HG03457 (cell line): ENCODE results near the gene MSANTD3.
"Not testable (repeated sequence)": the region's sequence is repeated elsewhere in the genome, so short reads cannot be mapped to it uniquely, and the experiment has no call there.

Source experiments
- ATAC-seq: cut with Tn5 transposase; IDR thresholded peaks from one replicate; pipeline ENCODE4 v1.9.1; 2021; ENCODE audit warnings: moderate number of reproducible peaks; ENCODE audit not compliant: unreplicated experiment

MSANTD3 gene

DNA sequence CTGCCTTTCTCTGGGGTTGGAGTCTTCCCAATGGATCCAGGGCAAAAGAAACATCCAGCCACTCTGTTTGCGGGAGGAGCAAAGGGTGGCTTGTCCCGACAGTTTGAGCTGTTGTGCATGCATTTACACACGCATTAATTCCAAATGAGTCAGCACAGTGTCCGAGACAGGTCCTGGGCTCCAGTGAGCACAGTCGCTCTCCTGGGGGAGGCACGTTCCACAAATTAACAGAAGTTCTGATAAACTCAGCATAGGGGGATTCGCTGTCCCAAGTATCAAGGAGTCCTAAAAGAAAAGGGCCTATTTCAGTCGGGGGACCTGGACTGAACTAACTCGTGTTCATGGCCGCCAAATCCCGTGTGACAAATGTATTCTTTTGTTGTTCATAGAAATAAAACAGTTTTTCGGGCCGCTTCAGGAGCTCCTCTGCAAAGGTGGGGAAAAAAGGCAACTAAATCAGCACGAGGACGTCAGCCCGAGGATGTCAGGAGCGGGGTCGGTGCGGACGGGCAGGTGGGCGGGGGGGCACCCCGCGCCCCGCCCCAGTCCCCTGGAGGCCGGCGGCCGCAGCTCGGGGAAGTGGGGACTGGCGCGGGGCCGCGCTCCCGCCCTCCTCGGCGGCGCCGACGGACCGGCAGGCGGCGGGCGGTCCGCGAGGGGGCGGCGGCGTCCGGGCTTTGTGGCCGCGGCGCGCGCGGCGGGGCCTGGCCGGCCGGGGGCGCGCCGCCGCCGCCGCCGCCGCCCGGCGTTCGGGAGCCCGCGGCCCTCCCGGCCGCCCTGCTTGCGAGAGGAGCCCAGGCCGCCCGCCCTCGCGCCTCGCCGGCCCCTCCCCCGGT, at the start of gene MSANTD3:
MSANTD3 (plus strand) TSS at position 614 of the 836 bp plus-strand sequence. CDS start 14,796 bp downstream, outside the sequence.
- ATAC-seq = peak; percentile 62

GRCh38 chr9:100379862-100380261, 47.1 kb upstream of the MSANTD3 start:
- ATAC-seq = no peak

GRCh38 chr9:100392989-100393388, 34.0 kb upstream of the MSANTD3 start:
- not testable (repeated sequence) for ATAC-seq

DNA sequence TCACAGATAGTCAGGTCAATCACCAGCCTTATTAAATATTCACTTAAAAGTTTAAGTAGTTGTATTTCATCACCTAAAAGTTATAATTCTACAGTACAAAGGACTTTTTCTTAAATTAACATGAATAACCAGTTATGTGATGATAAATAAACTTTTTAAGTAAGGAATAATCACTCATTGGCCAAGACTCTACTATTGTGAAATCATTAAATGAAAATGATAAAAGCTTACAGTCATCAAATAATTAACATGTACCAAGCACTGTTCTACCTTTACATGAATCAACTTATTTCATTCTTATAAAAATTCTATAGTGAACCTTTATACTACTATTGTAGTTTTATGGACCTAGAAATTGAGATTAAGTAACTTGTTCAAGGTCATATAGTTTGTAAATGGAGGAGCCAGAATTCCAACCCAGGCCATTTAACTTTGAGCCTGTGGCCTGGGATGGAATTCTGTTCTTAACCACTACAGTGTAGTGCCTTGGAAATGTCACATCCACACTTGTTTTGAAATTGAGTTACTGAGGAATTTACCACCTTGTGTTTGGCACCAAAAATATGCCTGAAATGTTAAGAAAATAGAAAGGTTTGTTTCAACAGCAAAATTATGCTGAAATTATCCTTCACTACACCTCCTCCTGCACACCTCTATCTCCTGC, 32.8 kb upstream of the MSANTD3 start:
- ATAC-seq = no peak

GRCh38 chr9:100394816-100395215, 32.1 kb upstream of the MSANTD3 start:
- no peak for ATAC-seq

GRCh38 chr9:100396769-100397168, 30.2 kb upstream of the MSANTD3 start:
- no peak for ATAC-seq

DNA sequence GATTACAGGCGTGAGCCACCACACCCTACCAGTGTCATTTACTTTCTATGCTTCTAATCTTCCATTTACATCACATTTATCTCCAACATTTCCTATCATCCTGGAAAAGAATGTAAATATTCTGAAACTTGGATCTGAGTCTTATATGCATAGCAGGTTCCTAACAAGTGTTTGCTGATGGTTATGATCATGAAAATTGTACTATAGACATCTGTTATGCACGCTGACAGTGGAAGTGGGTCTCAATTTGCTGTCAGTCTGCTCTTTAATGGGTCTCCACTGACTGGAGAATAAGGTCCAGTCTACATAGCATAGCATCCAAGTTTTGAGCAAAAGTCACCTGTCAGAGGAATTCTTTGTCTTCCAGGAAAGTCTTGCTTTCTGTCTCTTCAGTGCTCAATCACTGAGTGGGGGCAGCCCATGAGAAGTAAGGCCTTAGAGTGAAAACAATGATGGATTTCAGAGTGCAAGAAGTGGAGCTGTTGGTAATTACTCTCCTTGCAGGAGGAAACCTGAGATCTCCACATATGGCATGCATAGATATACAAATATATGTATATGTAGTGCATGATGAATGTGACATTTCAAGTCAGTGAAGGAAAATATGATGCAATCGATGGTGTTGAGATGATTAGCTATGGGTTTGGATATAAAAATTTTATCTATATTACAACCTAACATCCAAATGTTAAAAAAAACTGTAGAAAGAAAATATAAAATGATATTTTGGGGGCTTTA, 29.2 kb upstream of the MSANTD3 start:
- ATAC-seq = no peak

- ATAC-seq = no peak
Observed at GRCh38 chr9:100401042-100401441, 25.9 kb upstream of the MSANTD3 start.

DNA sequence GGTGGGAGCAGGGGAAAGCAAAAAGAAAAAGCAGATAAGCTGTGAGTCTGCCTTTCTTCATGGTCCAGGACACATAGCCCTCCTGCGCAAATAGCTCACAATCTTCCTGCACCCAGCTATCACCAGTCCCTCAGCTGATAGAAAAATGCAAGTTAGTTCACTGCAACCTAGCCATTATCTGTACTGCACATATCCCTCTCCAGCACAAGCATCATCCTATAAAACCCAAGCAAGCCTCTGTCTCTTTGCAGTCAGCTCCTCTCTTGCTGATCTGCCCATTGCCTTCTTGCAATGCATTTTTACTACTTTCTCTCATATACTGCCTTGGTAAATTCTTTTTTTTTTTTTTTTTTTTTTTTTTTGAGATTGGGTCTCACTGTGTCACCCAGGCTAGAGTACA, 20.0 kb upstream of the MSANTD3 start:
- no peak for ATAC-seq

GRCh38 chr9:100408546-100409175, 18.3 kb upstream of the MSANTD3 start:
- ATAC-seq = no peak

DNA sequence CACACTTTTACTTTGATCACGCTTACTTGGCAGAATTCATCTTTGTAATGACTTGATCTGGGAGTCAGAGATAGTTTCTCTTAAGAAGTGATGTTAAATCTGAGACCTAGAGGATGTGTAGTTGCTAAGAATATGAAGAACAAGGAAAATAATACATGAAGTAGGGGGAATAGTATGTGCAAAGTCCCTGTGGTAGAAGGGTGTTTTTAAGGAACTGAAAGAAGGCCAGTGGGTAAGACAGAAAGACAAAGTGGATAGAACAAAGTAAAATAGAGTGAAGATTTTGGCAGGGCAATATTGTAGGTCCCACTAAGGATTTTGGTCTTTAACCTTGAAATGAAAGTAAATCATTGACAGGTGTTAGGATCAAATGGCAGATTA, 17.8 kb upstream of the MSANTD3 start:
- ATAC-seq = no peak

GRCh38 chr9:100411472-100412283, 15.3 kb upstream of the MSANTD3 start:
- ATAC-seq = peak; percentile 100

DNA sequence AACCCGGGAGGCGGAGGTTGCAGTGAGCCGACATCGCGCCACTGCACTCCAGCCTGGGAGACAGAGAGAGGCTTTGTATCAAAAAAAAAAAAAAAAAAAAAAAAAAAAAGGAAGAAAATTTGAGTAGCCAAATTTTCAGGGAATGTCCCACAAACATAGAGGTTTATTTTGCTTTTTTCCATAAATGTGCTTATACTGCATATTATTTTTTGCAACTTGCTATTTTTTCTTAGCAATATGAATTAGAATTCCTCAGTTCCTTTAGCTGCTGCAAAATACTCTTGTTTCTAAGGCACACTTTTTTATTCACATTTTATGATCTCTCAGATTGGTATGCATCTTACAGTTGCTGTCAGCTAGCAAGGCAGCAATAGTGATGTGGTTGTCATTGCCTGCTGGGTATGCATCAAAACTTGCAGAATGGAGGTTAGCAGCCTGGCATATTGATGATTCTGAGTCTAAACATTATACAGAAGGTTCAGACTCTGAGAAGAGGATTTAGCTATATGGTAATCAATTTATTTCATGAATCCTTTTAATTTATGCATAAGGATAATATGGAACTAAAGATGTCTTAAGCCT, 13.0 kb upstream of the MSANTD3 start:
- ATAC-seq = no peak

- ATAC-seq = no peak
Observed at GRCh38 chr9:100417815-100418214, 9.1 kb upstream of the MSANTD3 start.

DNA sequence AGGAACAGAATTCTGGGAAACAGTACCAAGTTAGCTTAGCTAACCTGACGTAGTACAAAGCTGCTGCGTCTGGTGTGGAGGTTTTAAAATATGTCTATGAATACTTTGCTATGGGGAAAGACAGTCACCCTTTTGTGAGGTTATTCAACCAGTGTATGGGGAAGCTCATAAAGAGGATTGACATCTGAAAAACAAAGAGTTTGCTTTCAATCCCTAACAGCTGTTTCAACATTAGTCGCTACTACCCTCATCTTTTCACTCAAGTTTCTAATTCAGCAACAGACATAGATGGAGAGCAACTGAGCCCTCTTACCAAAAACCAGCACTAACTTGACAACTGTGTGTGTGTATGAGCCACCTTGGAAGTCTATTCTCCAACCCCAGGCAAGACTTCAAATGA, 7.8 kb upstream of the MSANTD3 start:
- no peak for ATAC-seq

GRCh38 chr9:100421116-100421515, 5.8 kb upstream of the MSANTD3 start:
- ATAC-seq = not testable (repeated sequence)

DNA sequence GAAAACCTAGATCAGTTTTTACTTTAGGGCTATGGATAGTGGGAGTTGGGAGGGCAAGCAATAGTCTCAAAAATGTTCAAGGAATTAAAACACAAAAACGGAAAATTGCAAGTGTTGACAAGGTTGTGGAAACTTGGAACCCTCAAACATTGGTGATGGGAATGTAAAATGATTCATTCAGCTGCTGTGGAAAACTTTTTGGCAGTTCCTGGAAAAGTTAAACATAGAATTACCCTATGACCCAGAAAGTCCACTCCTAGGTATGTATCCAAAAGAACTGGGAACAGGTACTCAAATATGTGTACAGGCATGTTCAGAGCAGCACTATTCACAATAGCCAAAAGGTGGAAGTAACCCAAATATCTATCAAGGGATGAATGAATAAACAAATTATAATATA, 1.2 kb upstream of the MSANTD3 start:
- no peak for ATAC-seq

DNA sequence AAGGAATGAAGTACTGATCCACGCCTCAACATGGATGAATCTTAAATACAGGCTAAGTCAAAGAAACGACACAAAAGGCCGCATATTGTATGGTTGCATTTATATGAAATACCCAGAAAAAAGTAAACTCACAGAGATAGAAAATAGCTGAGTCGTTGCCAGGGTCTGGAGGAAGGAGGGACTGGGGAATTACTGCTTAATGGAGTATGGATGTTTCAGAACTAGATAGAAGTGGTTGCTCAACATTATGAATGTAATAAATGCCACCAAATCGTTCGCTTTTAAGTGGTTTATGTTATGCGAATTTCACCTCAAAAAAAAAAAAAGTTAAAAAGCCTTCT, 784 bp upstream of the MSANTD3 start:
- ATAC-seq = no peak

- ATAC-seq = peak; percentile 47
Observed at GRCh38 chr9:100427366-100428263, 672 bp downstream of the MSANTD3 start.
